WTC11 (cell line): ENCODE measurements around the gene GOLGA3. TPM values are rescaled to one million over a fixed set of nuclear protein-coding genes. Genes with fewer than 3 reads are reported as not detected.
"Not testable (repeated sequence)": the region's sequence is repeated elsewhere in the genome, so short reads cannot be mapped to it uniquely, and the experiment has no call there.

Experiments used
- ATAC-seq: fragments of 200-7000 bp; cut with Tn5 transposase; 2 replicates; pipeline ENCODE4 v1.10.0; 2021; ENCODE audit warnings: mild to moderate bottlenecking, moderate library complexity
- CTCF ChIA-PET: fragments of 300-600 bp; sonication (Branson Sonifier 250); formaldehyde crosslinking; loops from one replicate; lab custom pipeline; 2021; ENCODE audit warnings: antibody characterized with exemption; lab: Charles Lee
- POLR2A ChIA-PET: fragments of 350-600 bp; sonication (Branson Sonifier 250); formaldehyde crosslinking; loops from one replicate; lab custom pipeline; 2021; ENCODE audit warnings: antibody characterized with exemption; lab: Charles Lee
- DNase-seq: peaks from one replicate; pipeline ENCODE4 v3.0.0; 2021; ENCODE audit warnings: low spot score
- H3K27ac Mint-ChIP-seq: 2 replicates; pipeline ENCODE4 v1.8.0; 2021; ENCODE audit warnings: mixed read lengths
- H3K27me3 Mint-ChIP-seq: 2 replicates; pipeline ENCODE4 v1.8.0; 2021; ENCODE audit warnings: low read depth, mild to moderate bottlenecking, moderate library complexity, mixed read lengths
- H3K36me3 Mint-ChIP-seq: 2 replicates; pipeline ENCODE4 v1.8.0; 2021; ENCODE audit warnings: mixed read lengths
- H3K4me1 Mint-ChIP-seq: 2 replicates; pipeline ENCODE4 v1.8.0; 2022; ENCODE audit warnings: mixed read lengths
- H3K4me3 Mint-ChIP-seq: 2 replicates; pipeline ENCODE4 v1.8.0; 2021; ENCODE audit warnings: mild to moderate bottlenecking, moderate library complexity, mixed read lengths
- H3K9me3 Mint-ChIP-seq: 2 replicates; pipeline ENCODE4 v1.8.0; 2021; ENCODE audit warnings: mixed read lengths
- CREM ChIP-seq: sonication (generic); formaldehyde crosslinking; IDR thresholded peaks from 2 replicates; pipeline ENCODE4 v1.8.1; 2022; ENCODE audit warnings: mild to moderate bottlenecking, missing genetic modification reagents, moderate library complexity
- ESRRA ChIP-seq: sonication (generic); formaldehyde crosslinking; IDR thresholded peaks from 2 replicates; pipeline ENCODE4 v1.8.1; 2022; ENCODE audit warnings: mild to moderate bottlenecking, missing genetic modification reagents, borderline replicate concordance
- FOXP1 ChIP-seq: sonication (generic); formaldehyde crosslinking; IDR thresholded peaks from 2 replicates; pipeline ENCODE4 v1.8.0; 2022; ENCODE audit warnings: missing genetic modification reagents, mild to moderate bottlenecking, moderate library complexity, borderline replicate concordance
- GABPB1 ChIP-seq: sonication (generic); formaldehyde crosslinking; IDR thresholded peaks from 2 replicates; pipeline ENCODE4 v1.8.1; 2023; ENCODE audit warnings: mild to moderate bottlenecking, missing genetic modification reagents
- GTF2I ChIP-seq: fragments of 250-450 bp; sonication (Bioruptor Pico); conservative IDR thresholded peaks from 2 replicates; pipeline ENCODE4 v1.4.0; 2021; ENCODE audit warnings: mild to moderate bottlenecking
- KAT7 ChIP-seq: sonication (generic); formaldehyde crosslinking; IDR thresholded peaks from 2 replicates; pipeline ENCODE4 v1.8.1; 2023; ENCODE audit warnings: missing genetic modification reagents, mild to moderate bottlenecking, borderline replicate concordance
- MXD4 ChIP-seq: fragments of 250-450 bp; sonication (Bioruptor Pico); IDR thresholded peaks from 2 replicates; pipeline ENCODE4 v1.8.0; 2021; ENCODE audit warnings: mild to moderate bottlenecking, moderate library complexity, borderline replicate concordance
- MYBL2 ChIP-seq: sonication (generic); formaldehyde crosslinking; IDR thresholded peaks from 2 replicates; pipeline ENCODE4 v1.8.1; 2023; ENCODE audit warnings: mild to moderate bottlenecking, moderate library complexity, missing genetic modification reagents
- NFATC4 ChIP-seq: fragments of 250-450 bp; sonication (Bioruptor Pico); IDR thresholded peaks from 2 replicates; pipeline ENCODE4 v1.9.0; 2021; ENCODE audit warnings: mild to moderate bottlenecking
- NFYB ChIP-seq: sonication (generic); formaldehyde crosslinking; conservative IDR thresholded peaks from 2 replicates; pipeline ENCODE4 v1.8.0; 2022; ENCODE audit warnings: low read depth, missing genetic modification reagents
- SMAD4 ChIP-seq: sonication (generic); formaldehyde crosslinking; IDR thresholded peaks from 2 replicates; pipeline ENCODE4 v1.8.0; 2022; ENCODE audit warnings: mild to moderate bottlenecking, missing genetic modification reagents
- TCF7 ChIP-seq: sonication (generic); formaldehyde crosslinking; IDR thresholded peaks from 2 replicates; pipeline ENCODE4 v1.8.0; 2022; ENCODE audit warnings: mild to moderate bottlenecking, low read depth, missing genetic modification reagents, moderate library complexity
- TP53 ChIP-seq: sonication (generic); formaldehyde crosslinking; IDR thresholded peaks from 2 replicates; pipeline ENCODE4 v1.8.1; 2023; ENCODE audit warnings: mild to moderate bottlenecking, missing genetic modification reagents
- ZMAT4 ChIP-seq: fragments of 250-450 bp; sonication (Bioruptor Pico); IDR thresholded peaks from 2 replicates; pipeline ENCODE4 v1.9.0; 2021; ENCODE audit warnings: mild to moderate bottlenecking
- ZNF121 ChIP-seq: sonication (generic); formaldehyde crosslinking; IDR thresholded peaks from 2 replicates; pipeline ENCODE4 v1.8.0; 2023; ENCODE audit warnings: missing genetic modification reagents
- ZNF219 ChIP-seq: sonication (generic); formaldehyde crosslinking; IDR thresholded peaks from 2 replicates; pipeline ENCODE4 v1.8.0; 2023; ENCODE audit warnings: missing genetic modification reagents, mild to moderate bottlenecking, borderline replicate concordance
- ZNF263 ChIP-seq: sonication (generic); formaldehyde crosslinking; IDR thresholded peaks from 2 replicates; pipeline ENCODE4 v1.8.1; 2022; ENCODE audit warnings: low read depth, mild to moderate bottlenecking, moderate library complexity, missing genetic modification reagents
- total RNA-seq: library from RNA; stranded (reverse); gene quantifications from 3 replicates; pipeline ENCODE4 v1.2.3, GENCODE V29; 2021
- TF ChIP-seq, protein P1 (sequence below): sonication (generic); formaldehyde crosslinking; IDR thresholded peaks from 2 replicates; pipeline ENCODE4 v1.8.1; 2022; ENCODE audit warnings: low read depth, mild to moderate bottlenecking, moderate library complexity, missing genetic modification reagents, borderline replicate concordance
- TF ChIP-seq, protein P2 (sequence below): sonication (generic); formaldehyde crosslinking; IDR thresholded peaks from 2 replicates; pipeline ENCODE4 v1.8.1; 2023; ENCODE audit warnings: mild to moderate bottlenecking, moderate library complexity, missing genetic modification reagents
- TF ChIP-seq, protein P3 (sequence below): fragments of 250-450 bp; sonication (Bioruptor Pico); IDR thresholded peaks from 2 replicates; pipeline ENCODE4 v2.1.2; 2022; ENCODE audit warnings: mild to moderate bottlenecking, moderate library complexity
- TF ChIP-seq, protein P4 (sequence below): sonication (generic); formaldehyde crosslinking; IDR thresholded peaks from 2 replicates; pipeline ENCODE4 v1.8.0; 2022; ENCODE audit warnings: missing genetic modification reagents
- TF ChIP-seq, protein P5 (sequence below): sonication (generic); formaldehyde crosslinking; conservative IDR thresholded peaks from 2 replicates; pipeline ENCODE4 v1.8.1; 2022; ENCODE audit warnings: mild to moderate bottlenecking, missing genetic modification reagents

GOLGA3 gene
- total RNA-seq, 1 experiment from 2014 or later = 47.8 TPM

- ChIA-PET POLR2A (interaction anchor here (0.6 to 1.0 kb wide), 2 partner anchors 9 to 451 kb away, joined by 3 read pairs; no protein-coding TSS in a partner anchor), CTCF (interaction anchor here (1.0 to 2.9 kb wide), 4 partner anchors 21 to 58 kb away, joined by 3 to 29 read pairs (median 4); partner anchors contain the start of gene CHFR)
- Mint-ChIP-seq H3K4me3 (peak overlapping the region; percentile 47), H3K27ac (peak overlapping the region; percentile 98), H3K36me3 (peaks cover 38% of the 10 kb centered on the region), H3K27me3 (no peaks in the 10 kb centered on the region), H3K4me1 (peaks cover 22% of the 10 kb centered on the region), H3K9me3 (no peaks in the 10 kb centered on the region)
- TF ChIP-seq KAT7 (no peak), ZNF263 (CRISPR knock-in tag) (no peak), ESRRA (no peak), MXD4 (CRISPR knock-in tag) (no peak), FOXP1 (CRISPR knock-in tag) (0 out of 2 replicates have a peak, but pooled peaks have one; percentile 46), GABPB1 (CRISPR knock-in tag) (no peak), ZNF219 (CRISPR knock-in tag) (no peak), NFYB (CRISPR knock-in tag) (no peak), GTF2I (CRISPR knock-in tag) (no peak), TP53 (CRISPR knock-in tag) (0 out of 2 replicates have a peak, but pooled peaks have one; percentile 31), MYBL2 (no peak), NFATC4 (no peak), TCF7 (CRISPR knock-in tag) (no peak)
- TF ChIP-seq, protein P1, sequence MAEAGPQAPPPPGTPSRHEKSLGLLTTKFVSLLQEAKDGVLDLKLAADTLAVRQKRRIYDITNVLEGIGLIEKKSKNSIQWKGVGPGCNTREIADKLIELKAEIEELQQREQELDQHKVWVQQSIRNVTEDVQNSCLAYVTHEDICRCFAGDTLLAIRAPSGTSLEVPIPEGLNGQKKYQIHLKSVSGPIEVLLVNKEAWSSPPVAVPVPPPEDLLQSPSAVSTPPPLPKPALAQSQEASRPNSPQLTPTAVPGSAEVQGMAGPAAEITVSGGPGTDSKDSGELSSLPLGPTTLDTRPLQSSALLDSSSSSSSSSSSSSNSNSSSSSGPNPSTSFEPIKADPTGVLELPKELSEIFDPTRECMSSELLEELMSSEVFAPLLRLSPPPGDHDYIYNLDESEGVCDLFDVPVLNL (CRISPR knock-in tag) = no peak
- TF ChIP-seq, protein P2, sequence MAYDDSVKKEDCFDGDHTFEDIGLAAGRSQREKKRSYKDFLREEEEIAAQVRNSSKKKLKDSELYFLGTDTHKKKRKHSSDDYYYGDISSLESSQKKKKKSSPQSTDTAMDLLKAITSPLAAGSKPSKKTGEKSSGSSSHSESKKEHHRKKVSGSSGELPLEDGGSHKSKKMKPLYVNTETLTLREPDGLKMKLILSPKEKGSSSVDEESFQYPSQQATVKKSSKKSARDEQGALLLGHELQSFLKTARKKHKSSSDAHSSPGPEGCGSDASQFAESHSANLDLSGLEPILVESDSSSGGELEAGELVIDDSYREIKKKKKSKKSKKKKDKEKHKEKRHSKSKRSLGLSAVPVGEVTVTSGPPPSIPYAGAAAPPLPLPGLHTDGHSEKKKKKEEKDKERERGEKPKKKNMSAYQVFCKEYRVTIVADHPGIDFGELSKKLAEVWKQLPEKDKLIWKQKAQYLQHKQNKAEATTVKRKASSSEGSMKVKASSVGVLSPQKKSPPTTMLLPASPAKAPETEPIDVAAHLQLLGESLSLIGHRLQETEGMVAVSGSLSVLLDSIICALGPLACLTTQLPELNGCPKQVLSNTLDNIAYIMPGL (CRISPR knock-in tag) = no peak
- TF ChIP-seq, protein P3, sequence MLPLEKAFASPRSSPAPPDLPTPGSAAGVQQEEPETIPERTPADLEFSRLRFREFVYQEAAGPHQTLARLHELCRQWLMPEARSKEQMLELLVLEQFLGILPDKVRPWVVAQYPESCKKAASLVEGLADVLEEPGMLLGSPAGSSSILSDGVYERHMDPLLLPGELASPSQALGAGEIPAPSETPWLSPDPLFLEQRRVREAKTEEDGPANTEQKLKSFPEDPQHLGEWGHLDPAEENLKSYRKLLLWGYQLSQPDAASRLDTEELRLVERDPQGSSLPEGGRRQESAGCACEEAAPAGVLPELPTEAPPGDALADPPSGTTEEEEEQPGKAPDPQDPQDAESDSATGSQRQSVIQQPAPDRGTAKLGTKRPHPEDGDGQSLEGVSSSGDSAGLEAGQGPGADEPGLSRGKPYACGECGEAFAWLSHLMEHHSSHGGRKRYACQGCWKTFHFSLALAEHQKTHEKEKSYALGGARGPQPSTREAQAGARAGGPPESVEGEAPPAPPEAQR = no peak
- peak; percentile 79 for DNase-seq
- peak; percentile 91 for ATAC-seq
Observed at GRCh38 chr12:132847363-132848356, 19.0 kb upstream of the GOLGA3 start.

- Mint-ChIP-seq H3K4me1 (peaks cover 22% of the 10 kb centered on the region), H3K36me3 (peaks cover 47% of the 10 kb centered on the region)
- H3K27me3 Mint-ChIP-seq, CTCF ChIA-PET, POLR2A ChIA-PET, H3K4me3 Mint-ChIP-seq, H3K9me3 Mint-ChIP-seq, H3K27ac Mint-ChIP-seq, ATAC-seq, DNase-seq: not testable (repeated sequence)
Observed at GRCh38 chr12:132844681-132845080, 16.0 kb upstream of the GOLGA3 start.

- ATAC-seq (no peak), DNase-seq (no peak)
- H3K4me3 Mint-ChIP-seq = no peak overlapping the region
- no peaks in the 10 kb centered on the region for H3K9me3 Mint-ChIP-seq
- peaks cover 10% of the 10 kb centered on the region for H3K4me1 Mint-ChIP-seq
- H3K36me3 Mint-ChIP-seq = peaks cover 45% of the 10 kb centered on the region
- CTCF ChIA-PET = no interaction called here
- POLR2A ChIA-PET = no interaction called here
- no peaks in the 10 kb centered on the region for H3K27me3 Mint-ChIP-seq
- peak overlapping the region; percentile 31; the same call in 1 of the 2 replicates for H3K27ac Mint-ChIP-seq
- TF ChIP-seq ZNF121 (CRISPR knock-in tag) = no peak
- TF ChIP-seq ZMAT4 (CRISPR knock-in tag) = no peak
- TF ChIP-seq SMAD4 (CRISPR knock-in tag) = no peak
- TF ChIP-seq, protein P4, sequence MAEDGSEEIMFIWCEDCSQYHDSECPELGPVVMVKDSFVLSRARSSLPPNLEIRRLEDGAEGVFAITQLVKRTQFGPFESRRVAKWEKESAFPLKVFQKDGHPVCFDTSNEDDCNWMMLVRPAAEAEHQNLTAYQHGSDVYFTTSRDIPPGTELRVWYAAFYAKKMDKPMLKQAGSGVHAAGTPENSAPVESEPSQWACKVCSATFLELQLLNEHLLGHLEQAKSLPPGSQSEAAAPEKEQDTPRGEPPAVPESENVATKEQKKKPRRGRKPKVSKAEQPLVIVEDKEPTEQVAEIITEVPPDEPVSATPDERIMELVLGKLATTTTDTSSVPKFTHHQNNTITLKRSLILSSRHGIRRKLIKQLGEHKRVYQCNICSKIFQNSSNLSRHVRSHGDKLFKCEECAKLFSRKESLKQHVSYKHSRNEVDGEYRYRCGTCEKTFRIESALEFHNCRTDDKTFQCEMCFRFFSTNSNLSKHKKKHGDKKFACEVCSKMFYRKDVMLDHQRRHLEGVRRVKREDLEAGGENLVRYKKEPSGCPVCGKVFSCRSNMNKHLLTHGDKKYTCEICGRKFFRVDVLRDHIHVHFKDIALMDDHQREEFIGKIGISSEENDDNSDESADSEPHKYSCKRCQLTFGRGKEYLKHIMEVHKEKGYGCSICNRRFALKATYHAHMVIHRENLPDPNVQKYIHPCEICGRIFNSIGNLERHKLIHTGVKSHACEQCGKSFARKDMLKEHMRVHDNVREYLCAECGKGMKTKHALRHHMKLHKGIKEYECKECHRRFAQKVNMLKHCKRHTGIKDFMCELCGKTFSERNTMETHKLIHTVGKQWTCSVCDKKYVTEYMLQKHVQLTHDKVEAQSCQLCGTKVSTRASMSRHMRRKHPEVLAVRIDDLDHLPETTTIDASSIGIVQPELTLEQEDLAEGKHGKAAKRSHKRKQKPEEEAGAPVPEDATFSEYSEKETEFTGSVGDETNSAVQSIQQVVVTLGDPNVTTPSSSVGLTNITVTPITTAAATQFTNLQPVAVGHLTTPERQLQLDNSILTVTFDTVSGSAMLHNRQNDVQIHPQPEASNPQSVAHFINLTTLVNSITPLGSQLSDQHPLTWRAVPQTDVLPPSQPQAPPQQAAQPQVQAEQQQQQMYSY (CRISPR knock-in tag) = no peak
- TF ChIP-seq NFYB (CRISPR knock-in tag) = no peak
- TF ChIP-seq NFATC4 = no peak
- TF ChIP-seq CREM = no peak
- TF ChIP-seq, protein P5, sequence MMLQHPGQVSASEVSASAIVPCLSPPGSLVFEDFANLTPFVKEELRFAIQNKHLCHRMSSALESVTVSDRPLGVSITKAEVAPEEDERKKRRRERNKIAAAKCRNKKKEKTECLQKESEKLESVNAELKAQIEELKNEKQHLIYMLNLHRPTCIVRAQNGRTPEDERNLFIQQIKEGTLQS (CRISPR knock-in tag) = no peak
- TF ChIP-seq KAT7 = no peak
Observed at GRCh38 chr12:132842449-132843045, 13.9 kb upstream of the GOLGA3 start.
